ENCODE measurements around the gene EXOC3L4. TPM values are rescaled to one million over a fixed set of nuclear protein-coding genes. Genes with fewer than 3 reads are reported as not detected.
A peak's percentile ranks its signal among the peaks of the same experiment; 100 is the strongest.

The EXOC3L4 gene
- total and polyA plus RNA-seq, 9 of the 15 experiments (the other 6 are each of a cell fraction or from before 2014, with no cell fraction given), result 0.10 to 6.7 (median 0.98) TPM; not detected in 1

GRCh38 chr14:103115845-103116572 lies 21.5 kb downstream of the EXOC3L4 start:
- BruUV-seq (replicated peaks), result no TSS peak
- no peak for TF ChIP-seq KDM5B (IDR thresholded peaks at IDR 0.05; ENCODE audit: insufficient replicate concordance, low read depth, low read length)
- TF ChIP-seq ADNP (tag; IDR thresholded peaks at IDR 0.05), result no peak
- no peak for TF ChIP-seq PPARD (CRISPR knock-in tag; IDR thresholded peaks at IDR 0.05)
- no peak for TF ChIP-seq XRCC3 (IDR thresholded peaks at IDR 0.05)
- TF ChIP-seq NR3C1 (CRISPR knock-in tag; IDR thresholded peaks at IDR 0.05), result no peak
- TF ChIP-seq ZNF316 (IDR thresholded peaks at IDR 0.05), result no peak
- no peak for TF ChIP-seq GMEB1 (CRISPR knock-in tag; IDR thresholded peaks at IDR 0.05)
- TF ChIP-seq STAT6 (CRISPR knock-in tag; IDR thresholded peaks at IDR 0.05), result no peak
- no peak for TF ChIP-seq MAFK (IDR thresholded peaks at IDR 0.05; ENCODE audit: low read length)
- TF ChIP-seq KAT7 (CRISPR knock-in tag; IDR thresholded peaks at IDR 0.05; ENCODE audit: borderline replicate concordance), result no peak
- Histone ChIP-seq H3K4me2 (ENCODE audit: insufficient read depth, low read length) (no peak overlapping the region), H3K9ac (ENCODE audit: insufficient read depth in 1 of 2, low read depth in 2 of 2, low read length in 2 of 2) (peak overlapping the region; percentile 18 to 81; a peak in 1 of 4 replicates), H3K9me3 (replicated peaks; ENCODE audit: control insufficient read depth, insufficient read depth, low read depth, low read length) (no peaks in the 10 kb centered on the region), H3K27ac (ENCODE audit: extremely low read depth, low read depth, low read length) (peak overlapping the region; percentile 73), H2AFZ (ENCODE audit: low read depth, low read length) (peak overlapping the region; percentile 79), H3K4me1 (replicated peaks in 1 of 2; ENCODE audit: control insufficient read depth in 2 of 2, insufficient read depth in 2 of 2, low read length in 2 of 2) (peaks cover 51 to 83% of the 10 kb centered on the region in 2 experiments), H3K4me3 (no peak overlapping the region), H3K27me3 (ENCODE audit: control insufficient read depth in 2 of 2, insufficient read depth in 2 of 2, low read length in 2 of 2) (no peaks in the 10 kb centered on the region), H3K79me2 (ENCODE audit: control insufficient read depth, insufficient read depth, low read length) (no peaks in the 10 kb centered on the region; the same call in 2 of the 3 replicates), H4K20me1 (replicated peaks; ENCODE audit: control insufficient read depth, insufficient read depth, low read length) (no peaks in the 10 kb centered on the region), H3K36me3 (ENCODE audit: control insufficient read depth, insufficient read depth, low read length) (no peaks in the 10 kb centered on the region), H3K9me1 (ENCODE audit: control insufficient read depth, insufficient read depth, low read length) (no peaks in the 10 kb centered on the region)
- CTCF ChIA-PET (ENCODE audit: low intra/inter-chr PET ratio), result no interaction called here
- intact Hi-C loops (cut with micrococcal nuclease) (no loop called here), in situ Hi-C loops (cut with MboI) (no loop called here)
- no peak for ATAC-seq
- FAIRE-seq, result peak; percentile 55
- POLR2A ChIA-PET, result interaction anchor here (1.0 kb wide), 1 partner anchor 11 kb away, joined by 4 read pairs; no protein-coding TSS in a partner anchor
- no peak for DNase-seq (ENCODE audit: extremely low read depth in 1 of 4, low spot score in 3 of 4)
- 74% methylated on average over 8 of the region's 10 CpGs for WGBS (ENCODE audit: insufficient coverage, low coverage, missing lambda C conversion rate)
